ENCODE data around the gene PRLHR. TPM values are rescaled to one million over a fixed set of nuclear protein-coding genes. Genes with fewer than 3 reads are reported as not detected.
A peak's percentile ranks its signal among the peaks of the same experiment; 100 is the strongest.
"Not testable (repeated sequence)": the region's sequence is repeated elsewhere in the genome, so short reads cannot be mapped to it uniquely, and the experiment has no call there.

Gene PRLHR
- total RNA-seq, 4 donors from 2014 or later: 0.90 to 2.4 (median 2.1) TPM

GRCh38 chr10:118621304-118621942 lies 26.0 kb upstream of the PRLHR start:
- Histone ChIP-seq H3K9me3 (no peaks in the 10 kb centered on the region), H3K4me3 (no peak overlapping the region), H3K4me1 (peaks cover 0 to 5% of the 10 kb centered on the region in 2 donors), H3K27ac (peak overlapping the region; percentile 83 to 87), H3K27me3 (no peaks in the 10 kb centered on the region), H3K36me3 (no peaks in the 10 kb centered on the region)
- TF ChIP-seq POLR2A (IDR thresholded peaks at IDR 0.05): no peak
- TF ChIP-seq CTCF (IDR thresholded peaks at IDR 0.05): no peak
- DNase-seq: no peak
- intact Hi-C loops (cut with DNase I; ENCODE audit: low total_unique reads): no loop called here

- H3K27me3 ChIP-seq; H3K27ac ChIP-seq; DNase-seq; H3K9me3 ChIP-seq; H3K36me3 ChIP-seq; H3K4me1 ChIP-seq; H3K4me3 ChIP-seq; intact Hi-C loops (cut with DNase I; ENCODE audit: low total_unique reads): not testable (repeated sequence)
Measured at GRCh38 chr10:118613863-118614262, 18.4 kb upstream of the PRLHR start.

GRCh38 chr10:118610577-118610976 lies 15.1 kb upstream of the PRLHR start:
- intact Hi-C loops (cut with DNase I; ENCODE audit: low total_unique reads): no loop called here
- TF ChIP-seq POLR2A (IDR thresholded peaks at IDR 0.05): no peak
- TF ChIP-seq CTCF (IDR thresholded peaks at IDR 0.05): no peak

GRCh38 chr10:118607768-118608354 lies 12.4 kb upstream of the PRLHR start:
- Histone ChIP-seq H3K4me1 (peaks cover 0 to 8% of the 10 kb centered on the region in 2 donors), H3K27ac (no peak overlapping the region), H3K4me3 (no peak overlapping the region), H3K9me3 (no peaks in the 10 kb centered on the region), H3K27me3 (no peaks in the 10 kb centered on the region), H3K36me3 (no peaks in the 10 kb centered on the region)
- no peak for DNase-seq
- TF ChIP-seq CTCF (IDR thresholded peaks at IDR 0.05): no peak
- no peak for TF ChIP-seq POLR2A (IDR thresholded peaks at IDR 0.05)
- intact Hi-C loops (cut with DNase I; ENCODE audit: low total_unique reads): no loop called here

More at GRCh38 chr10:118610577-118610976, 15.1 kb upstream of the PRLHR start:
- Histone ChIP-seq H3K9me3 (no peaks in the 10 kb centered on the region), H3K4me1 (peaks cover 0 to 8% of the 10 kb centered on the region in 2 donors), H3K36me3 (no peaks in the 10 kb centered on the region), H3K27me3 (no peaks in the 10 kb centered on the region), H3K4me3 (no peak overlapping the region), H3K27ac (peak overlapping the region; percentile 76 to 79)
- peak in 1 of 2 donors; percentile 60 for DNase-seq

GRCh38 chr10:118605694-118606093 lies 10.2 kb upstream of the PRLHR start:
- Histone ChIP-seq H3K9me3 (no peaks in the 10 kb centered on the region), H3K4me3 (no peak overlapping the region), H3K27ac (no peak overlapping the region), H3K27me3 (no peaks in the 10 kb centered on the region), H3K36me3 (no peaks in the 10 kb centered on the region), H3K4me1 (peaks cover 0 to 8% of the 10 kb centered on the region in 2 donors)
- no peak for DNase-seq
- intact Hi-C loops (cut with DNase I; ENCODE audit: low total_unique reads): no loop called here
- TF ChIP-seq POLR2A (IDR thresholded peaks at IDR 0.05) (no peak), CTCF (IDR thresholded peaks at IDR 0.05) (no peak)

All from uterus (tissue), 4 donors.